Measurements from ENCODE around the gene BATF2.
"Not testable (repeated sequence)": the region's sequence is repeated elsewhere in the genome, so short reads cannot be mapped to it uniquely, and the experiment has no call there.

The BATF2 gene

GRCh38 chr11:65026810-65027209, 30.0 kb upstream of the BATF2 start:
- Histone ChIP-seq H3K4me2 (ENCODE audit: low read depth, low read length) (peak overlapping the region; percentile 81), H3K27me3 (replicated peaks; ENCODE audit: insufficient read depth, low read length) (no peaks in the 10 kb centered on the region), H3K4me3 (ENCODE audit: low read length) (peak overlapping the region; percentile 70), H2AFZ (ENCODE audit: low read length) (peak overlapping the region; percentile 93), H3K9me2 (replicated peaks; ENCODE audit: insufficient read depth, low read length) (no peaks in the 10 kb centered on the region), H3K27ac (ENCODE audit: low read length) (no peak overlapping the region), H3K9ac (ENCODE audit: low read length) (peak overlapping the region; percentile 71; the same call in 1 of the 2 replicates), H3K79me2 (ENCODE audit: low read length) (peaks cover 8% of the 10 kb centered on the region), H3K36me3 (replicated peaks; ENCODE audit: insufficient read depth, low read length) (no peaks in the 10 kb centered on the region), H4K20me1 (ENCODE audit: insufficient read depth, low read length) (no peaks in the 10 kb centered on the region), H3F3A (ENCODE audit: insufficient read depth, low read length) (no peaks in the 10 kb centered on the region), H3K4me1 (ENCODE audit: low read length) (peaks cover 10% of the 10 kb centered on the region; the same call in 1 of the 2 replicates), H3K9me3 (replicated peaks; ENCODE audit: insufficient read depth, low read length) (no peaks in the 10 kb centered on the region)
- DNase-seq, result no peak
- TF ChIP-seq EZH2 (optimal IDR thresholded peaks at IDR 0.05; ENCODE audit: low read depth, low read length), result no peak

- H3K27me3 ChIP-seq (replicated peaks; ENCODE audit: insufficient read depth, low read length); H3K79me2 ChIP-seq (ENCODE audit: low read length); H3K9me2 ChIP-seq (replicated peaks; ENCODE audit: insufficient read depth, low read length); H2AFZ ChIP-seq (ENCODE audit: low read length); DNase-seq; H3K9me3 ChIP-seq (replicated peaks; ENCODE audit: insufficient read depth, low read length); H4K20me1 ChIP-seq (ENCODE audit: insufficient read depth, low read length); H3K4me3 ChIP-seq (ENCODE audit: low read length); H3K4me2 ChIP-seq (ENCODE audit: low read depth, low read length); H3K9ac ChIP-seq (ENCODE audit: low read length); H3K27ac ChIP-seq (ENCODE audit: low read length); H3K36me3 ChIP-seq (replicated peaks; ENCODE audit: insufficient read depth, low read length); H3F3A ChIP-seq (ENCODE audit: insufficient read depth, low read length): not testable (repeated sequence)
- H3K4me1 ChIP-seq (ENCODE audit: low read length), result peaks cover 10% of the 10 kb centered on the region; the same call in 1 of the 2 replicates
Measured at GRCh38 chr11:65023502-65023901, 26.7 kb upstream of the BATF2 start.

GRCh38 chr11:65021509-65021908, 24.7 kb upstream of the BATF2 start:
- TF ChIP-seq EZH2 (optimal IDR thresholded peaks at IDR 0.05; ENCODE audit: low read depth, low read length), result no peak
- TF ChIP-seq CTCF (IDR thresholded peaks at IDR 0.05; ENCODE audit: low read length), result no peak
- TF ChIP-seq EZH2phosphoT487 (IDR thresholded peaks at IDR 0.05; ENCODE audit: low read length), result no peak
- no peak for DNase-seq

GRCh38 chr11:65021003-65021402, 24.2 kb upstream of the BATF2 start:
- TF ChIP-seq CTCF (IDR thresholded peaks at IDR 0.05; ENCODE audit: low read length), result no peak
- no peak for TF ChIP-seq EZH2 (optimal IDR thresholded peaks at IDR 0.05; ENCODE audit: low read depth, low read length)
- no peak for TF ChIP-seq EZH2phosphoT487 (IDR thresholded peaks at IDR 0.05; ENCODE audit: low read length)
- Histone ChIP-seq H3K4me3 (ENCODE audit: low read length) (no peak overlapping the region), H3K27ac (ENCODE audit: low read length) (no peak overlapping the region), H2AFZ (ENCODE audit: low read length) (no peak overlapping the region), H3K4me1 (ENCODE audit: low read length) (no peaks in the 10 kb centered on the region), H4K20me1 (ENCODE audit: insufficient read depth, low read length) (no peaks in the 10 kb centered on the region), H3K27me3 (replicated peaks; ENCODE audit: insufficient read depth, low read length) (no peaks in the 10 kb centered on the region), H3K4me2 (ENCODE audit: low read depth, low read length) (no peak overlapping the region), H3K9ac (ENCODE audit: low read length) (no peak overlapping the region), H3K79me2 (ENCODE audit: low read length) (no peaks in the 10 kb centered on the region), H3F3A (ENCODE audit: insufficient read depth, low read length) (no peaks in the 10 kb centered on the region), H3K9me2 (replicated peaks; ENCODE audit: insufficient read depth, low read length) (no peaks in the 10 kb centered on the region), H3K36me3 (replicated peaks; ENCODE audit: insufficient read depth, low read length) (no peaks in the 10 kb centered on the region), H3K9me3 (replicated peaks; ENCODE audit: insufficient read depth, low read length) (no peaks in the 10 kb centered on the region)
- DNase-seq, result no peak

More at GRCh38 chr11:65021509-65021908, 24.7 kb upstream of the BATF2 start:
- H4K20me1 ChIP-seq (ENCODE audit: insufficient read depth, low read length), result no peaks in the 10 kb centered on the region
- H3K27me3 ChIP-seq (replicated peaks; ENCODE audit: insufficient read depth, low read length), result no peaks in the 10 kb centered on the region
- H3K9me3 ChIP-seq (replicated peaks; ENCODE audit: insufficient read depth, low read length), result no peaks in the 10 kb centered on the region
- no peak overlapping the region for H3K4me2 ChIP-seq (ENCODE audit: low read depth, low read length)
- H3K36me3 ChIP-seq (replicated peaks; ENCODE audit: insufficient read depth, low read length), result no peaks in the 10 kb centered on the region
- H3K4me1 ChIP-seq (ENCODE audit: low read length), result no peaks in the 10 kb centered on the region
- no peak overlapping the region for H3K9ac ChIP-seq (ENCODE audit: low read length)
- no peak overlapping the region for H3K27ac ChIP-seq (ENCODE audit: low read length)
- no peaks in the 10 kb centered on the region for H3K9me2 ChIP-seq (replicated peaks; ENCODE audit: insufficient read depth, low read length)
- H3F3A ChIP-seq (ENCODE audit: insufficient read depth, low read length), result no peaks in the 10 kb centered on the region
- no peak overlapping the region for H2AFZ ChIP-seq (ENCODE audit: low read length)
- no peak overlapping the region for H3K4me3 ChIP-seq (ENCODE audit: low read length)
- H3K79me2 ChIP-seq (ENCODE audit: low read length), result no peaks in the 10 kb centered on the region

All from MM.1S (cell line).